ENCODE data around the gene PDE10A. TPM values are rescaled to one million over a fixed set of nuclear protein-coding genes. Genes with fewer than 3 reads are reported as not detected.

PDE10A gene
- total and polyA plus RNA-seq, 4 donors, result 1.0 to 6.2 (median 3.0) TPM

GRCh38 chr6:165618241-165618640 lies 44.8 kb downstream of the PDE10A start:
- WGBS, 2 donors, result 93 to 97% methylated on average over 4 of the region's 4 CpGs
- no peak overlapping the region for H3K9ac ChIP-seq (ENCODE audit: insufficient read depth in 1 of 2, low read length in 2 of 2)
- no peak for ATAC-seq (ENCODE audit: insufficient read depth, low FRiP score)
- H3K9me3 ChIP-seq (ENCODE audit: control insufficient read depth in 4 of 4, insufficient read depth in 3 of 4, low read length in 3 of 4), result peaks cover 0 to 2% (median 0%) of the 10 kb centered on the region in 4 donors
- no peaks in the 10 kb centered on the region for H3K27me3 ChIP-seq (ENCODE audit: control insufficient read depth in 3 of 3, insufficient read depth in 3 of 3, low read length in 2 of 3)
- H3K27ac ChIP-seq (ENCODE audit: low read depth in 1 of 2, low read length in 1 of 2), result no peak overlapping the region
- H3K4me1 ChIP-seq (ENCODE audit: control insufficient read depth in 5 of 5, insufficient read depth in 5 of 5, low read length in 5 of 5), result no peaks in the 10 kb centered on the region
- H3K36me3 ChIP-seq (ENCODE audit: control insufficient read depth in 4 of 4, insufficient read depth in 4 of 4, low read length in 4 of 4), result no peaks in the 10 kb centered on the region
- no peak for DNase-seq
- H3K4me3 ChIP-seq, result no peak overlapping the region
- TF ChIP-seq, protein P1, sequence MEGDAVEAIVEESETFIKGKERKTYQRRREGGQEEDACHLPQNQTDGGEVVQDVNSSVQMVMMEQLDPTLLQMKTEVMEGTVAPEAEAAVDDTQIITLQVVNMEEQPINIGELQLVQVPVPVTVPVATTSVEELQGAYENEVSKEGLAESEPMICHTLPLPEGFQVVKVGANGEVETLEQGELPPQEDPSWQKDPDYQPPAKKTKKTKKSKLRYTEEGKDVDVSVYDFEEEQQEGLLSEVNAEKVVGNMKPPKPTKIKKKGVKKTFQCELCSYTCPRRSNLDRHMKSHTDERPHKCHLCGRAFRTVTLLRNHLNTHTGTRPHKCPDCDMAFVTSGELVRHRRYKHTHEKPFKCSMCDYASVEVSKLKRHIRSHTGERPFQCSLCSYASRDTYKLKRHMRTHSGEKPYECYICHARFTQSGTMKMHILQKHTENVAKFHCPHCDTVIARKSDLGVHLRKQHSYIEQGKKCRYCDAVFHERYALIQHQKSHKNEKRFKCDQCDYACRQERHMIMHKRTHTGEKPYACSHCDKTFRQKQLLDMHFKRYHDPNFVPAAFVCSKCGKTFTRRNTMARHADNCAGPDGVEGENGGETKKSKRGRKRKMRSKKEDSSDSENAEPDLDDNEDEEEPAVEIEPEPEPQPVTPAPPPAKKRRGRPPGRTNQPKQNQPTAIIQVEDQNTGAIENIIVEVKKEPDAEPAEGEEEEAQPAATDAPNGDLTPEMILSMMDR (IDR thresholded peaks at IDR 0.05; ENCODE audit: control extremely low read depth, extremely low read depth), result no peak

- DNase-seq (no peak), ATAC-seq (ENCODE audit: insufficient read depth, low FRiP score) (no peak)
- Histone ChIP-seq H3K9me3 (ENCODE audit: control insufficient read depth in 4 of 4, insufficient read depth in 3 of 4, low read length in 3 of 4) (no peaks in the 10 kb centered on the region), H3K27ac (ENCODE audit: low read depth in 1 of 2, low read length in 1 of 2) (no peak overlapping the region), H3K27me3 (ENCODE audit: control insufficient read depth in 3 of 3, insufficient read depth in 3 of 3, low read length in 2 of 3) (no peaks in the 10 kb centered on the region), H3K36me3 (ENCODE audit: control insufficient read depth in 4 of 4, insufficient read depth in 4 of 4, low read length in 4 of 4) (no peaks in the 10 kb centered on the region), H3K4me1 (ENCODE audit: control insufficient read depth in 5 of 5, insufficient read depth in 5 of 5, low read length in 5 of 5) (no peaks in the 10 kb centered on the region), H3K4me3 (no peak overlapping the region), H3K9ac (ENCODE audit: insufficient read depth in 1 of 2, low read length in 2 of 2) (no peak overlapping the region)
- WGBS, 2 donors, result 74 to 80% methylated on average over 7 of the region's 7 CpGs
- TF ChIP-seq, protein P1 (IDR thresholded peaks at IDR 0.05; ENCODE audit: control extremely low read depth, extremely low read depth), result no peak
These were observed 45.5 kb downstream of the PDE10A start for GRCh38 chr6:165617528-165617927.

DNA sequence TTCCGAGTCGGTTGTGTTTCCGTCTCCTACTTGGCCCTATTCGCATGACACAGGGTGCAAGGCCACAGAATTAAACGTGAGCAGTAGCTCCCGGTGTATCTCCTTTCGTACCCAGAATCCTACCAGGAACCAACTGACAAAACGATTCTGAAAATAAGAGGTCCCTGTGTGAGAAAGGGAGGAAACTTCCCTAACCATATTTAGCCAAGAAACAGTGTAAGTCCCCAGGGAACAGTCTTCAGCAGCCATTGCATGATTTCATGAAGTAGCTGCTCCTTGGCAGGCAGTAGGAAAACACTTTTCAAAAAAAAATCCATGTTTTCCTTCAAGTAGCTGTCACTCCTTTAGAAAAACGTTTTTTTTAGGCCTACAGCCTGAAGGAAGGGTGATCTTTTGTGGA lies 46.9 kb downstream of the PDE10A start:
- no peaks in the 10 kb centered on the region for H3K36me3 ChIP-seq (ENCODE audit: control insufficient read depth in 4 of 4, insufficient read depth in 4 of 4, low read length in 4 of 4)
- TF ChIP-seq, protein P1 (IDR thresholded peaks at IDR 0.05; ENCODE audit: control extremely low read depth, extremely low read depth), result no peak
- H3K27me3 ChIP-seq (ENCODE audit: control insufficient read depth in 3 of 3, insufficient read depth in 3 of 3, low read length in 2 of 3), result no peaks in the 10 kb centered on the region
- no peak overlapping the region for H3K4me3 ChIP-seq
- no peak overlapping the region for H3K27ac ChIP-seq (ENCODE audit: low read depth in 1 of 2, low read length in 1 of 2)
- ATAC-seq (ENCODE audit: insufficient read depth, low FRiP score) (no peak), DNase-seq (peak in 2 of 3 donors; percentile 46 to 60)
- H3K4me1 ChIP-seq (ENCODE audit: control insufficient read depth in 5 of 5, insufficient read depth in 5 of 5, low read length in 5 of 5), result peaks cover 0 to 2% (median 0%) of the 10 kb centered on the region in 5 donors
- no peaks in the 10 kb centered on the region for H3K9me3 ChIP-seq (ENCODE audit: control insufficient read depth in 4 of 4, insufficient read depth in 3 of 4, low read length in 3 of 4)
- no peak overlapping the region for H3K9ac ChIP-seq (ENCODE audit: insufficient read depth in 1 of 2, low read length in 2 of 2)
- 54 to 56% methylated on average over 9 of the region's 9 CpGs for WGBS, 2 donors

GRCh38 chr6:165615636-165616035 lies 47.4 kb downstream of the PDE10A start:
- WGBS, 2 donors, result 51 to 60% methylated on average over 5 of the region's 5 CpGs
- TF ChIP-seq, protein P1 (IDR thresholded peaks at IDR 0.05; ENCODE audit: control extremely low read depth, extremely low read depth), result no peak
- no peak overlapping the region for H3K9ac ChIP-seq (ENCODE audit: insufficient read depth in 1 of 2, low read length in 2 of 2)
- H3K9me3 ChIP-seq (ENCODE audit: control insufficient read depth in 4 of 4, insufficient read depth in 3 of 4, low read length in 3 of 4), result no peaks in the 10 kb centered on the region
- H3K27me3 ChIP-seq (ENCODE audit: control insufficient read depth in 3 of 3, insufficient read depth in 3 of 3, low read length in 2 of 3), result no peaks in the 10 kb centered on the region
- DNase-seq, result no peak
- H3K4me1 ChIP-seq (ENCODE audit: control insufficient read depth in 5 of 5, insufficient read depth in 5 of 5, low read length in 5 of 5), result peaks cover 0 to 2% (median 0%) of the 10 kb centered on the region in 5 donors
- no peaks in the 10 kb centered on the region for H3K36me3 ChIP-seq (ENCODE audit: control insufficient read depth in 4 of 4, insufficient read depth in 4 of 4, low read length in 4 of 4)
- ATAC-seq (ENCODE audit: insufficient read depth, low FRiP score), result no peak
- no peak overlapping the region for H3K27ac ChIP-seq (ENCODE audit: low read depth in 1 of 2, low read length in 1 of 2)
- no peak overlapping the region for H3K4me3 ChIP-seq
